CD4-positive, alpha-beta T cell treated with Interleukin-4 for 4 hours (primary cell): ENCODE data around the gene ZNF205.

Source experiments
- DNase-seq: peaks from one replicate; pipeline ENCODE4 v3.0.0-alpha.2; 2020

ZNF205 gene

GRCh38 chr16:3085868-3086595 lies 26.4 kb upstream of the ZNF205 start:
- DNase-seq, result no peak

DNA sequence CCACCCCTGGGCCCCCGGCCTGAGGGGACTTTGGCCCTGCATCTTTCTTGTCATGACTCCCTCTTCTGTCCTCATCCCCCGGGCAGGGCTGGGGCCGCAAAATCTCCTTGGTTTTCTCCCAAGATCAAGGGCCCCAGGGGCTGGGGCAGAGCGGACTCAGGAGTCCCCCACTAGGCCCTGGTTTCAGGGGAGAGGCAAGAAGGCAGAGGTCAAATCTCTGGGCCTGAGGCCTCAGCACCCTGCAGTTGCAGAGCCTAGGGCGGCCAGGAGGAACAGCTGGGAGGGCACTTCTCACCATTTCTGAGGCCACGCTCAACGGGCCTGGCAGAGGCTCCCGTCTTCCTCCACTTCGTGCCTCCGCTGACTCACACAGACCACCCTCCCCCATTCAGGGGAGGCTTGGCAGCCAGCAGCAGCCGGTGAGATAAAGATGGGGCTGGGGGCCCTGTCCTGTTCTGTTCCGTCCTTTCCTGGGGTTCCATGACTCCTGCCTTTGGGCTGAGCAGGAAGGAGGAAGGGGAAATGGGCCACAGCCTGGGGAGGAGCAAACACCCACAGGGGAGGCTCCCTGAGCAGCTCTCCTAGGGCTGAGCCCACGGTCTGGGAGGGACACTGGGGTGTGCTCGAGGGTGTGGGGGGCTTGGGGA lies 25.7 kb upstream of the ZNF205 start:
- no peak for DNase-seq

- DNase-seq, result no peak
These were observed 24.8 kb upstream of the ZNF205 start for GRCh38 chr16:3087243-3088235.

GRCh38 chr16:3088450-3088849 lies 23.9 kb upstream of the ZNF205 start:
- no peak for DNase-seq

DNA sequence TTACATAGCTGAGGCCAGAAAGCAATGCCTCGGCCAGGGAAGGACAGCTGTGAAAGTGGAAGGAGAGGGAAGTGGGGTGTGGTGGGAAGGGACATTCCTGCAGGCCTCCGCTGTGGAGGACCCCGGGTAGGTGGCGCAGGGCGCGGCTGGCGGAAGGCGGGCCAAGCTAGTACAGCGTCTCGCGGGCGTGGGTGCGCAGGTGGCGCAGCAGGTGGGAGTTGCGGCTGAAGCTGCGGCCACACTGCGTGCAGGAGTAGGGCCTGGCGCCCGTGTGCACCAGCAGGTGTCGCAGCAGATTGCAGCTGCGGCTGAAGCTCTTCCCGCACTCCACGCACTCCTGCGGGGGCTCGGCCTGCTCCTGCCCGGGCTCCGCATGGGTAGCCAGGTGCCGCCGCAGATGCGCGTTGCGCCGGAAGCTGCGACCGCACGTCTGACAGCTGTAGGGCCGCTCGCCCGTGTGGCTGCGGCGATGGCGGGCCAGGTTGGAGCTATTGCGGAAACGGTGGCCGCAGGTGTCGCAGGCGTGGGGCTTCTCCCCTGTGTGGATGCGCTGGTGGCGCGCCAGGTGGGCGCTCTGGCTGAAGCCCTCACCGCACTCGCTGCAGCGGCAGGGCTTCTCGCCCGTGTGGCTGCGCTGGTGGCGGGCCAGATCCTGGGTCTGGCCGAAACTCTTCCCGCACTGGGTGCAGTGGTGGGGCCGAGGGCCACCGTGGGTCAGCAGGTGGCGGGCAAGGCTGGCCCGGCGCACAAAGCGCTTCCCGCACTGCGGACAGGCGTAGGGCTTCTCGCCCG lies 23.3 kb upstream of the ZNF205 start:
- DNase-seq, result no peak

DNA sequence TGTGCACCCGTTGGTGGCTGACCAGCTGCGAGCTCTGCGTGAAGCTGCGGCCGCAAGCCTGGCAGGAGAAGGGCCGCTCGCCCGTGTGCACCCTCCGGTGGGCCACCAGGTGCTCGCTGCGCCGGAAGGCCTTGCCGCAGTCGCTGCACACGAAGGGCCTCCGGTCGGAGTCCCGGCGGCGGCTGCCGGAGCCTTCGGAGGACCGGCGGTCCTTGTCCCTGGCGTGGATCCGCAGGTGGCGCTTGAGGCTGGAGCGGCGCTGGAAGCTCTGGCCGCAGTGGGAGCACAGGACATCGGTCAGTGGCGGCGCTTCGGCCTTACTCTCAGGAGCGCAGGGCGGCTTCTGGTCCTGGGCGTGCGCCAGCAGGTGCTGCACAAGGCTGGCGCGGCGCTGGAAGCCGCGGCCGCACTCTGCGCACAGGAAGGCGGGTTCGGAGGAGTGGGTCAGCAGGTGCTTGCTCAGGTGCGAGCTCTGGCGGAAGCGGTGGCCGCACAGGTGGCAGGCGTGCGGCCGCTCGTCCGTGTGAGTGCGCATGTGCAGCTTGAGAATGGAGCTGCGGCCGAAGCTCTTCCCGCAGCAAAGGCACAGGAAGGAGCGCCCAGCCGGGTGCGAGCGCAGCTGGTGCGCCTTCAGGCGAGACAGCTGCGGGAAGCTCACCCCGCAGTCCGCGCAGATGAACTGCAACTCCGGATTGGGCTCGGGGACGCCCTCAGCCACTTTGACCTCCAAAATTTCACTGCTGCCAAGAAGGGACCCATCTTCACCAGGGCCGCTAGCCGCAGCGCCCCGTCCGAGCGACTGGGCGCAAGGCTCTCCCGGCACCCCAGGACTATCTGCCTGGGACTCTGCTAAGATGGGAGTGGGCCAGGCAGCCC lies 22.4 kb upstream of the ZNF205 start:
- no peak for DNase-seq

- DNase-seq, result no peak
These were observed 20.8 kb upstream of the ZNF205 start for GRCh38 chr16:3091551-3091950.

DNA sequence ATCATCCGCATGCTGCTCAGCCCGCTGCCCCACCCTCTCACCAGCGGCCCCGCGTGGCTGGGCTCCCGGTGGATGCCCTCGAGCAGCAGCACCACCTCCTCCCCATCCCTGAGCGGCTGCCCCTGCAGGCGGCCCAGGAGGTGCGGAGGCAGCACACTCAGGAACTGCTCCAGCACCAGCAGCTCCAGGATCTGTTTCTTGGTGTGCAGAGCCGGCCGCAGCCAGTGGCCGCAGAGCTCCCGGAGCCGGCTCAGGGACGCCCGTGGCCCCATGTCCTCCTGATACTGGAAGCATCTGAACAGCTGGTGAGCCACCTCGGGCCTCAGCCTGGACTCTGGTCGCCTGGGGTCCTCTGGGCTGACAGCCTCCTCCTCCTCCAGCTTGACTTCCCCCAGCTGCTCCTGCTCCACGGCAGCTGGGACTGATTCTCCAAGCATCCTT lies 19.9 kb upstream of the ZNF205 start:
- DNase-seq, result no peak

DNA sequence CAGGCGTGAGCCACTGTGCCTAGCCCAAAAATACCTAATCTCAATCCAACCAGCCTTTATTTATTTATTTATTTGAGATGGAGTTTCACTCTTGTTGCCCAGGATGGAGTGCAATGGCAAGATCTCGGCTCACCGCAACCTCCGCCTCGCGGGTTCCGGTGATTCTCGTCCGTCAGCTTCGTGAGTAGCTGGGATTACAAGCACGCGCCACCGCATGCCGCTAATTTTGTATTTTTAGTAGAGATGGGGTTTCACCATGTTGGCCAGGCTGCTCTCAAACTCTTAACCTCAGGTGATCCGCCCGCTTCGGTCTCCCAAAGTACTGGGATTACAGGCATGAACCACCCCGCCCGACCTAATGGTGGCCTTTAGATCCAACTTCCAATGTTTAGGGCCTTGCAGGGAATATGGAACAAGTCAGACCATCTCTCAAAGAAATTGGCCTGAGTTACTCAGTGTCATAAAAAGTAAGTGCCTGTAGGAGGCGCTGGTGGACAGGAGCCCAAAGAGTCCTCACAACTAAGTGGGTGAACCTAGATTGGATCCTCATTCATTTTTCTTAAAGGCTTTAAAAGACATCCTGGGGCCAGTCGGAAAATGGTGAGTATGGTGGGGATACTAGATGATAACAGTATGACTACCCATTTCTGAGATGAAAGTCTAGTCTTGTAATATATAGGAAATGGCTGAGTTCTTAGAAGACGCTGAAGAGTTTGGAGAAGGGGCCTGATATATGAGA lies 17.9 kb upstream of the ZNF205 start:
- DNase-seq, result peak; percentile 69

- DNase-seq, result peak; percentile 81
These were observed 16.5 kb upstream of the ZNF205 start for GRCh38 chr16:3095869-3096268.

GRCh38 chr16:3096362-3096761 lies 16.0 kb upstream of the ZNF205 start:
- no peak for DNase-seq

DNA sequence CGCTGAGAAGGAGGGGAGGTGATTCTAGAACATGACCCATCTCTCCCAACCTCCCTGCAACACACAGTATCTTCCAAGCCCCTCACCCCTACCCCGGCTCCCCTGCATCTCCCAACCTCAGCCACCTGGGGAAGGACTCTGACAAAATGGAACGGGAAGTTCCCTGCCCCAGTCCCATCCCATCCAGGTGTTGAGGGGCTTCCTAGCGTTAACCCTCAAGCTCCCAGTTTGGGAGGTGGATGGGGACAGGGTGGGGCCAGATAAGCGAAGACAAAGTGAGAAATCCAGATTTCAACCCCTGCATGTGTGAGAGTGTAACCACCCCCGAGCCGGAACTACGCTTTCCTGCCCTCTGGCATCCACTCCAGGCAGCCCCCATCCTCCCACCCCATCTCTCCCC lies 15.1 kb upstream of the ZNF205 start:
- DNase-seq, result no peak

DNA sequence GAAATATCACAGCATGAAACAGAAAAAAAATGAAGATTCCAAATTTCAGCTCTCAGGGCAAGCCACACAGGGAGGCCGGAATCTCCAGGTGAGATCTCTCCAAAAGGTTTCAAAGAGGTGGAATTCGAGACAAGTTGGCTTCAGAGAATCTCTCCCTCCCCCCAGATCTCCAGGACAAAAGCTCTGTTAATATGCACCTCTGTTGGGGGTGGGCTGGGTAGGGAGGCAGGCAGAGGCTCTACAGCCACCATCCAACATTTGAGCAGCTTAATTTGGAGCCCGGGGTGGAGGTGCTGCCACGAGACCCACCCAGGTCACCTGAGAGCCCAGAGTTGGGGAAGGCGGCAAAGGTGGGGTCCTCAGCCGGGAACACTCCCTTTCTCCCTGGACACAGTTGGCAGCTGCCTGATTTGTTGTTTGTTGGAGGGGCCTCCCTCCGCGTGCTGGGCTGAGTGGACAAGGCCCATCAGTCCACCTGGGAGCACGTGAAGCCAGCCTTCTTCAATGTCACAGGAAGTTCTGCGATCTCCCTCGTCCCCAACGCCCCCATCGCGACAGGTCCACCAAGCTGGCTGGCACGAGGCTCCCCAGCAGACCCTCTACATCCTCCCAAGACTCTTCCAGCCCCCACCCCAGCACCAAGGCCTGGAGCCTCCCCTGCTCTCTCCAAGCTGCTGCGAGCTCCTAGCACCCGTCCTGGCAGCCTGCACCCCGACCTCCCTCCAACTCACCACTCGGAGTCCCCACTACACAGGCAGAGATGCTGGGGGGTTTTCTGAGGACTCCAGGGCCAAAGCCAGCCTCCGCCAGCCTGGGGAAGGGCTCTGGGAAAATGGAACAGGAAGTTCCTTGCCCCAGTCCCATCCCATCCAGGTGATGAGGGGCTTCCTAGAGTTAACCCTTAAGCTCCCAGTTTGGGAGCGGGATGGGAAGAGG lies 13.7 kb upstream of the ZNF205 start, which contains the start of gene ZSCAN10:
Gene ZSCAN10 (minus strand): TSS at position 836 of the 936 bp plus-strand sequence. CDS start 6,357 bp downstream, outside the sequence.
- no peak for DNase-seq

DNA sequence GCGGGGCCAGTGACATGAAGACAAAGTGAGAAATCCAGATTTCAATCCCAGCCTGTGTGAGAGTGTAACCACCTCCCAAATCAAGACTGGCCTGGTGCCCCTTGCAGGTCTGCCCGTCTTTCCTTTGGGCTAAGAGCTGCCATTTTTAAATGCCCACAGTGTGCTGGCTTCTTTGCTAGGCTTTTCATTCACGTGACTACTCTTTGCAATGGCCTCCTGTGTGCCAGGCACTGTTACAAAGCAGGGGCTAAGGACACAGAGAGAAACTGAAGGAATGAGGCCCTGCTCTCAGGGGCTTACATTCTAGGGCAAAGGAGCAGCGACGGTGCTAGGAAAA lies 13.0 kb upstream of the ZNF205 start:
- no peak for DNase-seq

GRCh38 chr16:3099732-3100499 lies 12.5 kb upstream of the ZNF205 start:
- peak; percentile 90 for DNase-seq

GRCh38 chr16:3101018-3101840 lies 11.2 kb upstream of the ZNF205 start:
- peak; percentile 70 for DNase-seq

- DNase-seq, result peak; percentile 42
These were observed 10.4 kb upstream of the ZNF205 start for GRCh38 chr16:3101841-3102470.
